Fibroblast of skin of right biceps (primary cell): ENCODE data around the gene AACS.
"Not testable (repeated sequence)": the region's sequence is repeated elsewhere in the genome, so short reads cannot be mapped to it uniquely, and the experiment has no call there.

Experiments
- DNase-seq: peaks from one replicate; pipeline ENCODE4 v3.0.0-alpha.2; 2013

AACS gene

GRCh38 chr12:125092872-125093680, 27.8 kb downstream of the AACS start:
- DNase-seq, result peak; percentile 33

- DNase-seq, result no peak
Observed at GRCh38 chr12:125093681-125094330, 28.6 kb downstream of the AACS start.

GRCh38 chr12:125096894-125097293, 31.7 kb downstream of the AACS start:
- no peak for DNase-seq

GRCh38 chr12:125097427-125097826, 32.2 kb downstream of the AACS start:
- DNase-seq, result no peak

- no peak for DNase-seq
Observed at GRCh38 chr12:125098676-125099408, 33.6 kb downstream of the AACS start.

GRCh38 chr12:125099409-125099782, 34.2 kb downstream of the AACS start:
- no peak for DNase-seq

- no peak for DNase-seq
Observed at GRCh38 chr12:125100551-125101434, 35.6 kb downstream of the AACS start.

- no peak for DNase-seq
Observed at GRCh38 chr12:125104982-125105381, 39.7 kb downstream of the AACS start.

- no peak for DNase-seq
Observed at GRCh38 chr12:125105600-125105999, 40.4 kb downstream of the AACS start.

GRCh38 chr12:125110641-125111360, 45.6 kb downstream of the AACS start:
- peak; percentile 64 for DNase-seq

- DNase-seq, result peak; percentile 6
Observed at GRCh38 chr12:125111403-125111802, 46.2 kb downstream of the AACS start.

- not testable (repeated sequence) for DNase-seq
Observed at GRCh38 chr12:125112614-125113013, 47.4 kb downstream of the AACS start.

- no peak for DNase-seq
Observed at GRCh38 chr12:125113263-125113662, 48.0 kb downstream of the AACS start.

GRCh38 chr12:125113789-125114188, 48.6 kb downstream of the AACS start:
- DNase-seq, result no peak

GRCh38 chr12:125114365-125115141, 49.3 kb downstream of the AACS start:
- DNase-seq, result no peak

- DNase-seq, result no peak
Observed at GRCh38 chr12:125120566-125120965, 55.3 kb downstream of the AACS start.

GRCh38 chr12:125121106-125121505, 55.9 kb downstream of the AACS start:
- no peak for DNase-seq

GRCh38 chr12:125122668-125123067, 57.4 kb downstream of the AACS start:
- DNase-seq, result no peak

GRCh38 chr12:125124320-125124966, 59.2 kb downstream of the AACS start:
- DNase-seq, result no peak

- DNase-seq, result no peak
Observed at GRCh38 chr12:125125271-125125670, 60.0 kb downstream of the AACS start.
